ENCODE data around the gene HSD17B12.

The HSD17B12 gene

DNA sequence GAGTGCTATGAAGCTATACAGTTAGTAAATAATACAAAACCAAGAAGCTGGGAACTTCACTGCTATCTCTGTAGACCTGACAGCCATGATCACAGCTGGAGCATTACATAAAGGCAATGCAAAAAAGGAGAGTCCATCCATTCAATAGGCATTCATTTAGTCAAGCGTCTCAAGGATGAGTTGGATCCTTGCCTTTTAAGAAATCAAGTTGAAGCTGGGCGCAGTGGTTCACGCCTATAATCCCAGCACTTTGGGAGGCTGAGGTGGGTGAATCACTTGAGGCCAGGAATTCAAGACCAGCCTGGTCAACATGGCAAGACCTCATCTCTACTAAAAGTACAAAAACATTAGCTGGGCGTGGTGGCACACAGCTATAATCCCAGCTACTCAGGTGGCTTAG is 152.0 kb downstream of the HSD17B12 start:
- DNase-seq (ENCODE audit: low read depth) = no peak
- TF ChIP-seq, protein P1, sequence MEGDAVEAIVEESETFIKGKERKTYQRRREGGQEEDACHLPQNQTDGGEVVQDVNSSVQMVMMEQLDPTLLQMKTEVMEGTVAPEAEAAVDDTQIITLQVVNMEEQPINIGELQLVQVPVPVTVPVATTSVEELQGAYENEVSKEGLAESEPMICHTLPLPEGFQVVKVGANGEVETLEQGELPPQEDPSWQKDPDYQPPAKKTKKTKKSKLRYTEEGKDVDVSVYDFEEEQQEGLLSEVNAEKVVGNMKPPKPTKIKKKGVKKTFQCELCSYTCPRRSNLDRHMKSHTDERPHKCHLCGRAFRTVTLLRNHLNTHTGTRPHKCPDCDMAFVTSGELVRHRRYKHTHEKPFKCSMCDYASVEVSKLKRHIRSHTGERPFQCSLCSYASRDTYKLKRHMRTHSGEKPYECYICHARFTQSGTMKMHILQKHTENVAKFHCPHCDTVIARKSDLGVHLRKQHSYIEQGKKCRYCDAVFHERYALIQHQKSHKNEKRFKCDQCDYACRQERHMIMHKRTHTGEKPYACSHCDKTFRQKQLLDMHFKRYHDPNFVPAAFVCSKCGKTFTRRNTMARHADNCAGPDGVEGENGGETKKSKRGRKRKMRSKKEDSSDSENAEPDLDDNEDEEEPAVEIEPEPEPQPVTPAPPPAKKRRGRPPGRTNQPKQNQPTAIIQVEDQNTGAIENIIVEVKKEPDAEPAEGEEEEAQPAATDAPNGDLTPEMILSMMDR (conservative IDR thresholded peaks at IDR 0.05; ENCODE audit: low read length) = no peak
- no peak overlapping the region for H3K4me3 ChIP-seq (ENCODE audit: low read length)

DNA sequence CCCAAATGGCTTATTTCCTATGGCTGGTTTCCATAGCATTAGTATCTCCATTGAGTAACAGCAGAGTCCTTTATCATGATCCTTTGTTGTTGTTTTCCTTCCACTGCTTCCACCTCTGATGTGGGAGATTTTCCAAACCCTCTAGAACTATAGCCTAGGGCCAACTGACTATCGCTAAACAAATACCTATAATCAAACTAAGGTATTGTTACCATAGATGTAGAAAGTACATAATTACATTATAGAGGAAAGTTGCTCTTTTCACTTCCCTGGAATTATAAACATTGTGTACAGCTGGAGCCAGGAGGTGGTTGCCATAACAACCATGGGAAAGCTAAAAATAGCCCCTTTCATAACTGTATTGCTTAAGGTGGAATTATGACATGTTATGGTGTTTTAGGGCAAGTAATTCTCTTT is 153.1 kb downstream of the HSD17B12 start:
- peak; percentile 71 for DNase-seq (ENCODE audit: low read depth)
- H3K4me3 ChIP-seq (ENCODE audit: low read length) = no peak overlapping the region
- TF ChIP-seq, protein P1 (conservative IDR thresholded peaks at IDR 0.05; ENCODE audit: low read length) = no peak

DNA sequence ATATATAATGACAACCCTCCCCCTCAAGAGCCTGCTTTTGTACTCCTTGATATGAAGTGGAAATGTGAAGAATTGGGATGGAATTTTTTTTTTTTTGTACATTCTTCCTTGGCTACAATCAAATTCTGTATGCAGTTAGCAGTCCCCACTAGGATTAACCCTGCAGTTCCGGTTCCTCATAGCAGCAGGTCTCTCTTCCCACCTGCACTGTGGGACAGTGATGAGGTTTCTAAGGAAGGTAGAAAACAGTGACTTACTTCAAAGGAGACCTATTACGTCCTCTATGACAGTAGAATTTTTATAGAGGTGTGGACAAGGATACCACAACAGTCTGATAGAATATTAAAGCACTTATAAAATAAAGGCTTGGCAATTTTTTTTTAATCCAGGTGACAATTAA is 153.7 kb downstream of the HSD17B12 start:
- no peak overlapping the region for H3K4me3 ChIP-seq (ENCODE audit: low read length)
- DNase-seq (ENCODE audit: low read depth) = no peak
- TF ChIP-seq, protein P1 (conservative IDR thresholded peaks at IDR 0.05; ENCODE audit: low read length) = no peak

DNA sequence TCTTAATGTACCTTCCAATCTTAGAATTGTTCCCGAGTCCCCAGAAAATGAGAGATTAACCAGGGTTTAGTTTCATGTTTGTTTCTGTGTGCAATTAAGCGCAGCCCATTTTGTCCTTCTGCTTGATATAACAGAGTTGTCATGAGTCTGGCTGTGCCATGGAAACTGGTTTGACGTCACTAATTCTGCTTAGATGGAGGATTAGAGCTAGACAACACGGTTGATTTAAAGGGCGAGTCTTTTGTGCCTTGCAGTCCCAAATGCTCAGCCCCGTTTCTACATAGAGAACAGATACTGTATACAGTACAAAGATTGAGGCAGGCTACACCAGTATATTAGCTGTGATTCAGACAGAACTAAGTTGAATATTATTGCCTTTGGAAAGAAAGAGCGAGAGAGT is 154.6 kb downstream of the HSD17B12 start:
- no peak overlapping the region for H3K4me3 ChIP-seq (ENCODE audit: low read length)
- no peak for DNase-seq (ENCODE audit: low read depth)
- TF ChIP-seq, protein P1 (conservative IDR thresholded peaks at IDR 0.05; ENCODE audit: low read length) = no peak

DNA sequence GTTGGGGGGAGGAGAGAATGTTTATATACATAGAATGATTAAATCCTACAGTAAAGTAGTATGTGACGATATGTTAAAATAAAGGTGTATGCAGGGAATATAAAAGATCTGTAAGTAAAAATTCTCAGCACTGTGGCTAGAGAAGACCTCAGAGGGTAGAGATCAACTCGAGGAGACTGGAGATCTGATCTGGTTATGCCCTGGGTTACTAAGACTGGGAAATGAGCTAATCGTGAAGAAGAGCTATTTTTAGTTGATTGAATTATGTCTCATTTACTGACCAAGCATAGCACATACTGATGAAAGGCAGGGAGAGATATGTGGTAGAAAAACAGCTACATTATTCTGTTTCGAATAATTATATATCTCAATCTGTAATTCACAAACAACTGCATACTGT is 157.3 kb downstream of the HSD17B12 start:
- no peak for DNase-seq (ENCODE audit: low read depth)
- H3K4me3 ChIP-seq (ENCODE audit: low read length) = no peak overlapping the region
- TF ChIP-seq, protein P1 (conservative IDR thresholded peaks at IDR 0.05; ENCODE audit: low read length) = no peak

DNA sequence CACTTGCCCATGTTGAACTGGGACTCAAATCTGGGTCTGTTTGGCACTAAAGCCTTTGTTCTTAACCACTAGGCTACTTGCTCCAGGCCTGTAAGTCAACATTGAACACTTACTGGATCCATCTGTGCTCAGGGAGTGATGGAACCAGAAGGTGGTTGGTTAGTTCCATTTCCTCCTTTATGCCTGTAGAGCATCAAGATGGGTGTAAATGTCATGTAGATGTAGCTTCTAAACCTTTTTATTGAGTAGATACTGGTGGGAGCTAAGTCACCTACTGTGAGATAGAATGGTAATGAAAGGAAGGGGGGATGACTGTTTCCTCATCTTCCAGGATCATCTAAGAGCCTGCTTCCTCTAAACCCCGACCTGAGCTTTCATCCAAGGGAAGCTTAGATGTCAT is 161.5 kb downstream of the HSD17B12 start:
- no peak overlapping the region for H3K4me3 ChIP-seq (ENCODE audit: low read length)
- no peak for DNase-seq (ENCODE audit: low read depth)
- TF ChIP-seq, protein P1 (conservative IDR thresholded peaks at IDR 0.05; ENCODE audit: low read length) = no peak

DNA sequence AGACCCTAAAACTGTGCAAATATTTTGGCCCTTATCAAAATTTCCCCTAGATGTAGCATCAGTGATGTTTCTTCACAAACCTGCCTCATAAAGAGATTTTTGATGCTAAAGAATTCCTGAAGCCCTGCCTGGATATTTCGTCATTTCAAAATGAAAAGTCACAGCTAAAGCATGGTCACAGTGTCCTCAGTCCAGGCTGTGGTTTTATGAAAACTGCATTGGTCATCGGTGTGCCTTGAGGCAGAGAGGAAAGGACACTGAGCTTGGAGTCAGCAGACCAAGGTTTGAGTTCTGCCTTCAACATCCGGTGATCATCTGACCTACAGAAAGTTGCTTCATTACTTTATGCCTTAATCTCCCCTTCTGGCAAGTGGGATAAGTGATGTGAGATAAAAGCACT is 165.3 kb downstream of the HSD17B12 start:
- TF ChIP-seq, protein P1 (conservative IDR thresholded peaks at IDR 0.05; ENCODE audit: low read length) = no peak
- peak; percentile 6 for DNase-seq (ENCODE audit: low read depth)
- no peak overlapping the region for H3K4me3 ChIP-seq (ENCODE audit: low read length)
